Activated gamma-delta T cell treated with anti-CD3 and anti-CD28 coated beads, Interleukin-2, amount 50 U/mL, for 16 hours (primary cell): ENCODE measurements around the gene PCDHA5.
"Not testable (repeated sequence)": the region's sequence is repeated elsewhere in the genome, so short reads cannot be mapped to it uniquely, and the experiment has no call there.

Experiments
- DNase-seq: peaks from one replicate; pipeline ENCODE4 v3.0.0-alpha.2; 2020; ENCODE audit warnings: low read depth

PCDHA5 gene

GRCh38 chr5:140823475-140823874 lies 2.1 kb downstream of the PCDHA5 start:
- no peak for DNase-seq

DNA sequence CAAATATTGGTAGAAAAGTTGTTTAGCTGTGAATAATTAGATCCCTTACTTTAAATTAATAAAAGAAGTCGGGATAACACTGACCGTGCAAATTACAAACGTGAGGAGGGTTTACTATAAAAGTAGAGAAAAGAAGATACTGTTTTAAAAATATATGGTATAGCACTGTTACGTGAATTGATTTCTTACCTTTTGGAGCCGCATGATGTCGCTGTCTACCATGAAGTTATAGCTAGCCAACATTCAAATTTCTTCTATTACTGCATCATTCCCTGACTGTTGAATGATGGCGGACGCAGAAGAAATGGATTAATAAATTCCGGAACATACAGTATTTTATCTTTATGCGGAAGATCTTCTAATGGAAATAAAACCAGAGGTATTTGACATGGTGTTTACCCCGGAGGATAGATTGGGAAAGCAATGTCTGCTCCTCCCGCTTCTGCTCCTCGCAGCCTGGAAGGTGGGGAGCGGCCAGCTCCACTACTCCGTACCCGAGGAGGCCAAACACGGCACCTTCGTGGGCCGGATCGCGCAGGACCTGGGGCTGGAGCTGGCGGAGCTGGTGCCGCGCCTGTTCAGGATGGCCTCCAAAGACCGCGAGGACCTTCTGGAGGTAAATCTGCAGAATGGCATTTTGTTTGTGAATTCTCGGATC lies 6.4 kb downstream of the PCDHA5 start, which contains the start of gene PCDHA6:
TSS of gene PCDHA6 (plus strand) at position 257 of the 658 bp plus-strand sequence. CDS start at position 389, 132 bp downstream.
- DNase-seq = no peak

- DNase-seq = no peak
Measured at GRCh38 chr5:140828362-140828737, 6.9 kb downstream of the PCDHA5 start.

GRCh38 chr5:140829511-140830501 lies 8.4 kb downstream of the PCDHA5 start:
- DNase-seq = not testable (repeated sequence)

DNA sequence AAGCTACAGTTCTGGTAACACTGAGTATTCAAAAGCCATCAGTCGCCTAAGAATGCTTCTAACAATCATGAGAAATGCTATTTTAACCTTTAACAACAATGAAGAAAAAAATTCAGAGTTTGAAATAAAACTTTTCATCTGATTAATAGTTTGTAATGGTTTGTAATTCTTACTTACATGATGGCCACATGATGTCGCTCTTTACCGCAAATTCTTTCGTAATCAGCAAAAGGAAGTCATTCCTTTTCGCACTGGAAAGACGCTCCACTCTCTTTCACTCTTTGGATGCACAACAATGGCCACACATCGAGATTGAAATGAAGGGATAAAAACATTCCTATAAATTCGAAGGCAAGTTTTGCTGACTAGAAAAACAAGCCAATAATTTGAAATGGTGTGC lies 12.6 kb downstream of the PCDHA5 start, which contains the start of gene PCDHA7:
TSS of gene PCDHA7 (plus strand) at position 277 of the 400 bp plus-strand sequence. CDS start at position 392, 115 bp downstream.
- no peak for DNase-seq

GRCh38 chr5:140834439-140835008 lies 13.1 kb downstream of the PCDHA5 start:
- DNase-seq = not testable (repeated sequence)

- DNase-seq = no peak
Measured at GRCh38 chr5:140835622-140836510, 14.5 kb downstream of the PCDHA5 start.

DNA sequence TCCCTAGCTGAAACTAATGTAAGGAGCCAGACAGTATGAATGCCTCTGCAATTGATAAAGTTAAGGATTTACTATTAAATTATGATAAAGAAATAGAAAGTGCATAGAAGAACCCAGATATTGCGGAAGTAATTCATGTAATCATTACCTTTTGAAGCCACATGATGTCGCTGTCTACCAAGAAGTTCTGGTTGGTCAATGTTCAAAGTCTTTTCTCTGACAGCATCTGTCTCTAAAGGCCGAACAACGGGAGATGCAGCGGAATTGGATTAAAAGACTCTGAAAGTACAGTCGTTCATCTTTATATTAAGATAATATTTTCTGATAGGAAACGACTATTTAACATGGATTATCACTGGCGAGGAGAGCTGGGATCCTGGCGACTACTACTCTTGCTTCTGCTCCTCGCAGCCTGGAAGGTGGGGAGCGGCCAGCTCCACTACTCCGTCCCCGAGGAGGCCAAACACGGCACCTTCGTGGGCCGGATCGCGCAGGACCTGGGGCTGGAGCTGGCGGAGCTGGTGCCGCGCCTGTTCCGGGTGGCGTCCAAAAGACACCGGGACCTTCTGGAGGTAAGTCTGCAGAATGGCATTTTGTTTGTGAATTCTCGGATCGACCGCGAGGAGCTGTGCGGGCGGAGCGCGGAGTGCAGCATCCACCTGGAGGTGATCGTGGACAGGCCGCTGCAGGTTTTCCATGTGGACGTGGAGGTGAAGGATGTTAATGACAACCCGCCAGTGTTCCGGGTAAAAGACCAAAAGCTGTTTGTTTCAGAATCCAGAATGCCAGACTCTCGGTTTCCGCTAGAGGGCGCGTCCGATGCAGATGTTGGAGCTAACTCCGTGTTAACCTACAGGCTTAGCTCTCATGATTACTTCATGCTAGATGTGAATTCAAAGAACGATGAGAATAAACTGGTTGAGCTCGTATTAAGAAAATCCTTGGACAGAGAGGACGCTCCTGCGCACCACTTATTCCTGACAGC lies 19.9 kb downstream of the PCDHA5 start, which contains the start of gene PCDHA8:
TSS of gene PCDHA8 (plus strand) at position 210 of the 985 bp plus-strand sequence. CDS start at position 345, 135 bp downstream.
- DNase-seq = no peak

- no peak for DNase-seq
Measured at GRCh38 chr5:140842798-140843733, 21.7 kb downstream of the PCDHA5 start.

GRCh38 chr5:140848139-140849102 lies 27.0 kb downstream of the PCDHA5 start, which contains the start of gene PCDHA9:
PCDHA9 (plus strand) TSS chr5:140848382; CDS start chr5:140848496, 114 bp downstream.
- DNase-seq = not testable (repeated sequence)

- DNase-seq = not testable (repeated sequence)
Measured at GRCh38 chr5:140849831-140850634, 28.6 kb downstream of the PCDHA5 start.

- no peak for DNase-seq
Measured at GRCh38 chr5:140855772-140856674, 34.6 kb downstream of the PCDHA5 start, which contains the start of gene PCDHA10. PCDHA10 (plus strand) TSS chr5:140855897; CDS start chr5:140856049, 152 bp downstream.

DNA sequence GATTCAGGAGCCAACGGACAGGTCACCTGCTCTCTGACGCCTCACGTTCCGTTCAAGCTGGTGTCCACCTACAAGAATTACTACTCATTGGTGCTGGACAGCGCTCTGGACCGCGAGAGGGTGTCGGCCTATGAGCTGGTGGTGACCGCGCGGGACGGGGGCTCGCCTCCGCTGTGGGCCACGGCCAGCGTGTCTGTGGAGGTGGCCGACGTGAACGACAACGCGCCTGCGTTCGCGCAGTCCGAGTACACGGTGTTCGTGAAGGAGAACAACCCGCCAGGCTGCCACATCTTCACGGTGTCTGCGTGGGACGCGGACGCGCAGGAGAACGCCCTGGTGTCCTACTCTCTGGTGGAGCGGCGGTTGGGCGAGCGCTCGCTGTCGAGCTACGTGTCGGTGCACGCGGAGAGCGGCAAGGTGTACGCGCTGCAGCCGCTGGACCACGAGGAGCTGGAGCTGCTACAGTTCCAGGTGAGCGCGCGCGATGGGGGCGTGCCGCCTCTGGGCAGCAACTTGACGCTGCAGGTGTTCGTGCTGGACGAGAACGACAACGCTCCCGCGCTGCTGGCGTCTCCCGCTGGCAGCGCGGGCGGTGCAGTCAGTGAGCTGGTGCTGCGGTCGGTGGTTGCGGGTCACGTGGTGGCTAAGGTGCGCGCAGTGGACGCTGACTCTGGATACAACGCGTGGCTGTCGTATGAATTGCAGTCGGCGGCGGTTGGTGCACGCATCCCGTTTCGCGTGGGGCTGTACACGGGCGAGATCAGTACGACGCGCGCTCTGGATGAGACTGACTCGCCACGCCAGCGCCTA lies 36.0 kb downstream of the PCDHA5 start:
- DNase-seq = no peak

DNA sequence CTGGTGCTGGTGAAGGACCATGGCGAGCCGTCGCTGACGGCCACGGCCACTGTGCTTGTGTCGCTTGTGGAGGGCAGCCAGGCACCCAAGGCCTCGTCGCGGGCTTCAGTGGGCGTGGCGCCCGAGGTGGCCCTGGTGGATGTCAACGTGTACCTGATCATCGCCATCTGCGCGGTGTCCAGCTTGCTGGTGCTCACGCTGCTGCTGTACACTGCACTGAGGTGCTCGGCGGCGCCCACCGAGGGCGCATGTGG lies 36.5 kb downstream of the PCDHA5 start:
- no peak for DNase-seq
